HCT116 (cell line): Measurements from ENCODE around the gene OR1E1. TPM values are rescaled to one million over a fixed set of nuclear protein-coding genes. Genes with fewer than 3 reads are reported as not detected.
"Not testable (repeated sequence)": the region's sequence is repeated elsewhere in the genome, so short reads cannot be mapped to it uniquely, and the experiment has no call there.

ENCODE experiments used
- ATAC-seq: fragments of 200-7000 bp; cut with Tn5 transposase; 2 replicates; pipeline ENCODE4 v1.9.1; 2020; ENCODE audit warnings: mild to moderate bottlenecking, moderate library complexity
- BruUV-seq: library from RNA; stranded (reverse); fragments of 400-500 nt; replicated peaks from 2 replicates; lab custom pipeline; 2021; lab: Mats Ljungman, UMichigan
- CTCF ChIA-PET: fragments of 300-600 bp; sonication (Branson Sonifier 250); formaldehyde crosslinking; loops from one replicate; lab custom pipeline; 2021; ENCODE audit warnings: antibody characterized with exemption; lab: Charles Lee
- POLR2A ChIA-PET: fragments of 300-600, 350-600 bp; sonication (Branson Sonifier 250); formaldehyde crosslinking; loops from one replicate; lab custom pipeline; 2021; ENCODE audit warnings: antibody characterized with exemption; lab: Charles Lee
- RAD21 ChIA-PET, 2 experiments: fragments of 300-600 bp; sonication (Branson Sonifier 250); formaldehyde crosslinking; loops; one replicate each; lab custom pipeline; 2023; ENCODE audit warnings: low total read pairs in 2 of 2; ENCODE audit not compliant: uncharacterized antibody in 2 of 2, unreplicated experiment in 2 of 2, low non-redundant PET in 1 of 2; lab: Charles Lee
- DNase-seq: peaks from one replicate; pipeline ENCODE4 v3.0.0-alpha.2; 2010; ENCODE audit warnings: low read depth, low spot score
- H2AFZ ChIP-seq: fragments of 200-600 bp; shearing (Covaris generic), sonication (generic); 2 replicates; pipeline ENCODE4 v1.6.1; 2017; ENCODE audit warnings: low read depth, mixed run types, mixed read lengths, antibody characterized with exemption, low read length; ENCODE audit not compliant: poor library complexity, severe bottlenecking
- H3K27ac ChIP-seq: 2 replicates; pipeline ENCODE4 v1.5.1; 2012; ENCODE audit warnings: low read depth, low read length
- H3K27me3 ChIP-seq: fragments of 200-600 bp; sonication (generic); 2 replicates; pipeline ENCODE4 v1.6.1; 2016; ENCODE audit warnings: mixed run types, low read length, mixed read lengths; ENCODE audit not compliant: insufficient read depth
- H3K36me3 ChIP-seq, 2 experiments: fragments of 200-500 bp in 1 of 2; fragments of 200-600 bp in 1 of 2; sonication (Bioruptor generic) in 1 of 2; sonication (generic) in 1 of 2; 2 replicates each; pipeline versions ENCODE4 v1.5.1 to v1.6.1; 2014 to 2016; ENCODE audit warnings: low read length in 2 of 2, inconsistent platforms in 1 of 2, mixed read lengths in 1 of 2, mixed run types in 1 of 2; ENCODE audit not compliant: insufficient read depth in 2 of 2, control insufficient read depth in 1 of 2
- H3K4me1 ChIP-seq, 2 experiments: fragments of 200-600 bp in 1 of 2; sonication (generic) in 1 of 2; 2 replicates each; pipeline versions ENCODE4 v1.5.1 to v1.6.1; 2012 to 2017; ENCODE audit warnings: low read length in 2 of 2, inconsistent platforms in 1 of 2, mild to moderate bottlenecking in 1 of 2, mixed read lengths in 1 of 2, mixed run types in 1 of 2, moderate library complexity in 1 of 2; ENCODE audit not compliant: insufficient read depth in 2 of 2, control insufficient read depth in 1 of 2
- H3K4me2 ChIP-seq: fragments of 200-600 bp; sonication (generic); 2 replicates; pipeline ENCODE4 v1.6.1; 2017; ENCODE audit warnings: mixed run types, low read length, mixed read lengths
- H3K4me3 ChIP-seq, 2 experiments: fragments of 200-600 bp in 1 of 2; sonication (generic) in 1 of 2; replicated peaks in 1 of 2; 2 replicates each; pipeline ENCODE4 v1.5.1; 2011 to 2016; ENCODE audit warnings: low read length in 2 of 2, control low read depth in 1 of 2, low read depth in 1 of 2, mild to moderate bottlenecking in 1 of 2, mixed read lengths in 1 of 2, mixed run types in 1 of 2
- H3K79me2 ChIP-seq: fragments of 200-600 bp; sonication (generic); 2 replicates; pipeline ENCODE4 v1.6.1; 2017; ENCODE audit warnings: mild to moderate bottlenecking, mixed run types, low read length, moderate library complexity, mixed read lengths; ENCODE audit not compliant: insufficient read depth
- H3K9ac ChIP-seq: fragments of 200-600 bp; sonication (generic); 2 replicates; pipeline ENCODE4 v1.6.1; 2016; ENCODE audit warnings: low read length, mixed read lengths
- H3K9me2 ChIP-seq: fragments of 200-600 bp; sonication (generic), shearing (Covaris generic); 2 replicates; pipeline ENCODE4 v1.6.1; 2017; ENCODE audit warnings: mixed run types, mild to moderate bottlenecking, moderate library complexity; ENCODE audit not compliant: insufficient read depth
- H3K9me3 ChIP-seq, 2 experiments: fragments of 200-500 bp in 1 of 2; fragments of 200-600 bp in 1 of 2; sonication (Bioruptor generic) in 1 of 2; sonication (generic) in 1 of 2; 2 replicates each; pipeline ENCODE4 v1.6.1; 2014 to 2017; ENCODE audit warnings: low read length in 2 of 2, mixed read lengths in 2 of 2, inconsistent platforms in 1 of 2, low read depth in 1 of 2, mild to moderate bottlenecking in 1 of 2, mixed run types in 1 of 2, moderate library complexity in 1 of 2; ENCODE audit not compliant: control insufficient read depth in 1 of 2, insufficient read depth in 1 of 2
- H4K20me1 ChIP-seq: fragments of 200-600 bp; sonication (generic), shearing (Covaris generic); 2 replicates; pipeline ENCODE4 v1.6.1; 2017; ENCODE audit warnings: mixed run types, mild to moderate bottlenecking, moderate library complexity; ENCODE audit not compliant: insufficient read depth
- CTCF ChIP-seq, 3 experiments: fragments of 200-600 bp in 1 of 3; sonication (generic) in 1 of 3; IDR thresholded peaks in 2 of 3; conservative IDR thresholded peaks in 1 of 3; 2 replicates each; pipeline ENCODE4 v1.5.1; 2012 to 2017; ENCODE audit warnings: low read depth in 2 of 3, low read length in 2 of 3, antibody characterized with exemption in 1 of 3, borderline replicate concordance in 1 of 3, control low read depth in 1 of 3, mild to moderate bottlenecking in 1 of 3, mixed read lengths in 1 of 3, mixed run types in 1 of 3, moderate library complexity in 1 of 3; ENCODE audit not compliant: insufficient read depth in 1 of 3
- POLR2A ChIP-seq: IDR thresholded peaks from 2 replicates; pipeline ENCODE4 v1.7.0; 2011; ENCODE audit warnings: borderline replicate concordance; ENCODE audit not compliant: insufficient read depth, insufficient read length; ENCODE audit errors: extremely low read depth
- REST ChIP-seq: IDR thresholded peaks from 2 replicates; pipeline ENCODE4 v1.6.1; 2012; ENCODE audit warnings: low read depth
- SRF ChIP-seq: IDR thresholded peaks from 2 replicates; pipeline ENCODE4 v1.6.1; 2012; ENCODE audit warnings: low read depth
- ZNF274 ChIP-seq: fragments of 200-500 bp; sonication (Bioruptor generic); IDR thresholded peaks from 2 replicates; pipeline ENCODE4 v1.6.1; 2014; ENCODE audit warnings: mild to moderate bottlenecking, low read depth, low read length, inconsistent platforms
- intact Hi-C: fragments of 100-400 bp; cut with micrococcal nuclease; formaldehyde crosslinking; loops from 2 replicates; pipeline ENCODE4 v1.10.0; 2022
- total RNA-seq: library from RNA; stranded (reverse); gene quantifications from one replicate; pipeline ENCODE4 v1.2.1, GENCODE V29; 2021; ENCODE audit not compliant: unreplicated experiment

The OR1E1 gene
- total RNA-seq, 1 experiment from 2014 or later: not detected

GRCh38 chr17:3400055-3400454 is 1.8 kb upstream of the OR1E1 start:
- intact Hi-C loops: no loop called here
- Histone ChIP-seq H3K9me3 (no peaks in the 10 kb centered on the region), H3K36me3 (no peaks in the 10 kb centered on the region), H3K4me3 (no peak overlapping the region), H3K9me2 (no peaks in the 10 kb centered on the region), H2AFZ (no peak overlapping the region), H3K79me2 (no peaks in the 10 kb centered on the region), H3K27me3 (peaks cover 10% of the 10 kb centered on the region; the same call in 1 of the 2 replicates), H3K9ac (no peak overlapping the region), H3K4me2 (no peak overlapping the region), H4K20me1 (no peaks in the 10 kb centered on the region), H3K4me1 (no peaks in the 10 kb centered on the region), H3K27ac (no peak overlapping the region)
- ChIA-PET POLR2A (no interaction called here), RAD21 (no interaction called here), CTCF (no interaction called here)
- TF ChIP-seq POLR2A (no peak), CTCF (IDR thresholded peaks at IDR 0.05 in 2 of 3, conservative IDR thresholded peaks at IDR 0.05 in 1 of 3; ENCODE audit: borderline replicate concordance in 1 of 3, insufficient read depth in 1 of 3, low read depth in 2 of 3, low read length in 2 of 3) (no peak), SRF (no peak), ZNF274 (no peak)
- ATAC-seq: no peak
- DNase-seq: no peak
- no TSS peak for BruUV-seq

- CTCF ChIA-PET, H3K4me2 ChIP-seq, ATAC-seq, intact Hi-C loops, H3K9me2 ChIP-seq, H3K4me1 ChIP-seq, DNase-seq, H3K79me2 ChIP-seq, H3K27ac ChIP-seq, H3K4me3 ChIP-seq, H3K36me3 ChIP-seq, POLR2A ChIA-PET, RAD21 ChIA-PET, BruUV-seq, H3K9me3 ChIP-seq, H2AFZ ChIP-seq, H4K20me1 ChIP-seq, H3K9ac ChIP-seq: not testable (repeated sequence)
- peaks cover 10% of the 10 kb centered on the region; the same call in 1 of the 2 replicates for H3K27me3 ChIP-seq
- peak; percentile 62 for TF ChIP-seq REST
Observed at GRCh38 chr17:3397801-3398200, 409 bp downstream of the OR1E1 start.
